ENCODE measurements around the gene RBP2.

- TF ChIP-seq CTCF (IDR thresholded peaks at IDR 0.05; ENCODE audit: low read length) (no peak), EZH2phosphoT487 (IDR thresholded peaks at IDR 0.05; ENCODE audit: low read length) (no peak), EZH2 (optimal IDR thresholded peaks at IDR 0.05; ENCODE audit: low read depth, low read length) (no peak)
These were observed 61.6 kb downstream of the RBP2 start for GRCh38 chr3:139414608-139415224.

Measured in MM.1S (cell line).